Kidney epithelial cell (primary cell): Measurements from ENCODE around the gene FFAR4. TPM values are rescaled to one million over a fixed set of nuclear protein-coding genes. Genes with fewer than 3 reads are reported as not detected.

Experiments used
- DNase-seq: peaks from one replicate; pipeline ENCODE4 v3.0.0-alpha.2; 2010; ENCODE audit warnings: low read depth
- H3K27me3 ChIP-seq: 2 replicates; pipeline ENCODE4 v1.6.0; 2011; ENCODE audit warnings: low read length; ENCODE audit not compliant: control insufficient read depth, insufficient read depth
- H3K36me3 ChIP-seq: 2 replicates; pipeline ENCODE4 v1.5.1; 2011; ENCODE audit warnings: low read length; ENCODE audit not compliant: control insufficient read depth, insufficient read depth
- H3K4me3 ChIP-seq: 2 replicates; pipeline ENCODE4 v1.5.1; 2011; ENCODE audit warnings: low read depth, mild to moderate bottlenecking, control low read depth, low read length
- CTCF ChIP-seq: IDR thresholded peaks from 2 replicates; pipeline ENCODE4 v1.5.1; 2011; ENCODE audit warnings: mild to moderate bottlenecking, moderate library complexity, low read length, control low read depth, inconsistent platforms; ENCODE audit not compliant: insufficient read depth, poor library complexity, severe bottlenecking
- total RNA-seq: library from RNA; depleted of rRNA; stranded (reverse); fragments of >200 nt; gene quantifications from 2 replicates; pipeline ENCODE4 v1.2.3, GENCODE V29; 2015

FFAR4 gene
- total RNA-seq, 1 donor from 2014 or later, result not detected

- DNase-seq, result no peak
- TF ChIP-seq CTCF, result no peak
- H3K36me3 ChIP-seq, result no peaks in the 10 kb centered on the region
- peaks cover 10% of the 10 kb centered on the region for H3K27me3 ChIP-seq
- H3K4me3 ChIP-seq, result no peak overlapping the region
Measured at GRCh38 chr10:93576888-93577287, 10.4 kb downstream of the FFAR4 start.

- peaks cover 4% of the 10 kb centered on the region for H3K27me3 ChIP-seq
- no peak overlapping the region for H3K4me3 ChIP-seq
- TF ChIP-seq CTCF, result no peak
- DNase-seq, result no peak
- H3K36me3 ChIP-seq, result no peaks in the 10 kb centered on the region
Measured at GRCh38 chr10:93577565-93577964, 11.1 kb downstream of the FFAR4 start.

- DNase-seq, result peak; percentile 14
- Histone ChIP-seq H3K27me3 (no peaks in the 10 kb centered on the region), H3K4me3 (no peak overlapping the region), H3K36me3 (no peaks in the 10 kb centered on the region)
- TF ChIP-seq CTCF, result no peak
Measured at GRCh38 chr10:93579089-93579488, 12.6 kb downstream of the FFAR4 start.

GRCh38 chr10:93579985-93580711 is 13.7 kb downstream of the FFAR4 start:
- Histone ChIP-seq H3K36me3 (no peaks in the 10 kb centered on the region), H3K27me3 (no peaks in the 10 kb centered on the region), H3K4me3 (no peak overlapping the region)
- TF ChIP-seq CTCF, result no peak
- no peak for DNase-seq

GRCh38 chr10:93580828-93581227 is 14.4 kb downstream of the FFAR4 start:
- no peak for DNase-seq
- no peak for TF ChIP-seq CTCF
- Histone ChIP-seq H3K27me3 (peaks cover 2% of the 10 kb centered on the region), H3K4me3 (no peak overlapping the region), H3K36me3 (no peaks in the 10 kb centered on the region)

GRCh38 chr10:93584445-93584844 is 18.0 kb downstream of the FFAR4 start:
- no peak for TF ChIP-seq CTCF
- Histone ChIP-seq H3K27me3 (peaks cover 2% of the 10 kb centered on the region), H3K36me3 (no peaks in the 10 kb centered on the region), H3K4me3 (no peak overlapping the region)
- DNase-seq, result no peak
